HG03196 (cell line): ENCODE data around the gene ISL2.

Experiments used
- ATAC-seq: cut with Tn5 transposase; IDR thresholded peaks from one replicate; pipeline ENCODE4 v1.9.1; 2021; ENCODE audit not compliant: unreplicated experiment

The ISL2 gene

DNA sequence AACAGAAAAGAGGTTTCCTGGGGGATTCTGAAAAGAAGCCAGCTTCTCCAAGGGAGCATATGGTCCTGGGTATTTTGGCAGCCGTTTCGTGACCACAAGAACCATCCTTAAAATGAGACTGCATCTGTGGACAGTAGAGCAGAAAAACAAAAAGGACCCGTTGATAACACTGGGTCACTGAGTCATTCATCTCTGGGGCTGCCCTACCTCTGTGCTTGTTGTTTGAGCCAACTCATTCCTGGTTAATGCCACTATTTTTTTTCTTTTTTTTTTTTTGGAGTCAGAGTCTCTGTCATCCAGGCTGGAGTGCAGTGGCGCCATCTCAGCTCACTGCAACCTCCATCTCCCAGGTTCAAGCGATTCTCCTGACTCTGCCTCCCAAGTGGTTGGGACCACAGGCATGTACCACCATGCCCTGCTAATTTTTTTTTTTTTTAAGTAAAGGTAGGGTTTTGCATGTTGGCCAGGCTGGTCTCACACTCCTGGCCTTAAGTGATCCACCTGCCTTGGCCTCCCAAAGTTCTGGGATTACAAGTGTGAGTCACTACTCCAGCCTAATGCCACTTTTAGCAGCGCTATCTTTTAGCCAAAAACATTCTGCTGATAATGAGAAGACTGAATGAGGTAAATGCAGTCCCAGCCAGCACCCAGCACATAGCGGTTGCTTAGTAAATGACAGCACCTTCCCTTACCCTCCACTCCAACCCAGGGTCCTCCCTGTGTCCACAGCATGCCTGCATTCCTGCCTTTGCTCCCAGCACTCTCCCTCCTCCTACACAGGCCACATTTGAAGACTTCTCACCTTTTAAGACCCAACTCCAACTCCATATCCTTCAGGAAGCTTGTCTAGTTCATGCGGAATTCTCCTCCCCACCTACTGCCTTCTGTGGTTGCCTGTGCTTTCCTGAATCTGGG is 9.1 kb upstream of the ISL2 start:
- ATAC-seq: no peak

DNA sequence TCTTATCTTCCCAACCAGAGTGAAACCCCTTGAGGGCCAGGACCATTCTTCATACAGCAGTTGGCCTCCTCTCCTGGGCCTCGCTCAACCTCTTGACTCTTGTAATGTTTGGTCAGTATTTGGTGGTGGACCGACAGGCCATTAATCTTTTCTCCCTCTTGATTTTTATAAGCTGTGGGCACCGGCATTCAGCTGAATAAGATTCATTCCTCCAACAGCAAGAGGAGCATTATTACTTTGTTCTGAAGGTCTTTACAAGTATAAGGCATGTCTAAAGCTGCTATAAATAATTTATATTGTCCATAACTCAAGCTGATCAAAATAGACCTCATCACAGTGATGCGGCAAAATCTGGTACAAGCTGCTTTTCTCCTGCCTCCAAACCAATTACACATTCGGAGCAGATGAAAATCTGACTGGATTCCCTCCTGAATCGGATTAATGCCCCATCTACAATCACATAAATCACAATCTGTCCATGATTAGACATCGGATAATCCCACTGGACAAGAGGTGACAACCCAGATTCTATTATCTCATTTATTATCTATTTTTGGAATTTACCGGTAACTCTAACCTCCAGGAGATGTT is 8.4 kb upstream of the ISL2 start:
- ATAC-seq: no peak

DNA sequence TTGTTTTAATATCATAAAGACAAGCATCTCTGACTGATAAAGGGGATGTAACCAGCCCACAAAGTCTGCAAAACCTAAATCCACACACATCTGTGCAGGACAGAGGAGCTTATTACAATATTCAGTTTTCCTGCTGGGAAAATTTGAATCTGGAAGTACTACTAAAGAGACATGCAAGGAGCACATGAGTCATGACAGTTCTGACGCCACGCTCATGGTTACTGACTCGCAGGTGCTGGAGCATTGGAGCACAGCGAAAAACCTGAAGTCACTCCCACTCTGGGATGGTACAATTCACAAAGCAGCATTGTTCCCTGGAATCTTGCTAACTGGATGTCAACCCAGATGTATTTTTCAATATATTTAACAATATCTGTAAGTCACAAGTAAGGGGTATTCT is 7.6 kb upstream of the ISL2 start:
- no peak for ATAC-seq

DNA sequence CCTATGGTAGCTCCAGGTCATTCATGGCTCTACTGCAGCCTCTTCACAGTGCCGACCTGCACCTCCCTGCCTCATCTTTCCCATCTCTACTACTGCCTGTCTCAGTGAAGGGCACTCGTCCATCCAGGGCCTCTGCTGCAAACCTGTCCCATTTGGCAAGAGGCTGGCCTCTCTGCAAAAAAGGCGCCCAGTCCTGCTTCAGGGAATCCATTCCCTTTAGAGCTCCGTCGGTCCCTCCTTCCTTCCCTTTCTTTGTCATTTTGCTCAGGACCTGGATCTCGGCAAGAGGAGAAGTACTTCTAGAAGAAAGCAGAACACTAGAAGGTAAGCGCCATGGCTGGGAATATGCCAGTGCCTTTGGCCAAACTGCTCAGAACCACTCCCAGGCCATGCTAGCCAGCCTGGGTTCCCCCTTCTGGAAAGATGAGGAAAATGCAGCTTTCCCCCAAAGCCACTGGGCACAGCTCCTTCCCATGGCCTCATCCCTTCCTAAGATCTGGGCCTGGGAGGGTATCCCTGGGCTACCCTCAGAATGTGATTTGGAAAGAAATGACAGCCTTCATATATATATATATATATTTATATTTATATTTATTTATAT is 6.4 kb upstream of the ISL2 start:
- no peak for ATAC-seq

DNA sequence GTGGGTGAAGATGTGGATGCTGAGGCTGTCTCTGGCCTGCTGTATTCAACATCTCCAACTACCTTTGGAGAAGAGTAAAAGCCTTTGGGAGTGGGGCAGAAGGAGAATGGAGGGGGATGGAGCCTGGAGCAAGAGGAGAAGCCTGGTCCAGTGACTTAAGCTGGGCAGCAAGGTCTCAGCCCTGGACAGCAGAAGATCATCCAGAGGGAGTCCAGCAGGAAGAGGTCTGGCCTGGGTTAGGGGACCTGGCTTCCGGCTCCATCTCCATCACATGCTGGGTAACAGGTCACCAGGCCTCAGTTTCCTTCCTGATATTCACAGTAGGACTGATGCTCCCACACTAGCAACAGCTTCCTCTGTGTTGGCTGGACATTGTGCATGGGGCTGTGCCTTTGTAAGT is 3.8 kb upstream of the ISL2 start:
- ATAC-seq: no peak

DNA sequence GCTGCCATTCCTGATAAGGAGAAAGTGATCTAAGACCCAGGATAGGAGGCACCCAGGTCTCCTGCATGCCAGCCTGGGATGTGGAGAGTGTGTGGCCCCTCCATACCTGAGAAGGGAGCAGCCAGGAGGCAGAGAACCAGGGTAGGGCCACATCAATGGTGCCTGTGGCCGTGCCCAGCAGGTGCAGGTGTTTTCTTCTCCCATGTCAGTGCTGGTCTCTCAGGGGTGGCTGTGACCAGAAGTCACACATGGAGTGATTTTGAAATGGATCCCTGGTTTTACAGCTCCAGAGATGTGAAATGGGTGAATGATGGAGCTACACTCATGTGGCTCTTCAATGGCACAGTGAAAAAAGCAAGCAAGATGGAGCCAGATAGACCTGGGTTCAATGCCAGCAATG is 3.3 kb upstream of the ISL2 start:
- no peak for ATAC-seq

DNA sequence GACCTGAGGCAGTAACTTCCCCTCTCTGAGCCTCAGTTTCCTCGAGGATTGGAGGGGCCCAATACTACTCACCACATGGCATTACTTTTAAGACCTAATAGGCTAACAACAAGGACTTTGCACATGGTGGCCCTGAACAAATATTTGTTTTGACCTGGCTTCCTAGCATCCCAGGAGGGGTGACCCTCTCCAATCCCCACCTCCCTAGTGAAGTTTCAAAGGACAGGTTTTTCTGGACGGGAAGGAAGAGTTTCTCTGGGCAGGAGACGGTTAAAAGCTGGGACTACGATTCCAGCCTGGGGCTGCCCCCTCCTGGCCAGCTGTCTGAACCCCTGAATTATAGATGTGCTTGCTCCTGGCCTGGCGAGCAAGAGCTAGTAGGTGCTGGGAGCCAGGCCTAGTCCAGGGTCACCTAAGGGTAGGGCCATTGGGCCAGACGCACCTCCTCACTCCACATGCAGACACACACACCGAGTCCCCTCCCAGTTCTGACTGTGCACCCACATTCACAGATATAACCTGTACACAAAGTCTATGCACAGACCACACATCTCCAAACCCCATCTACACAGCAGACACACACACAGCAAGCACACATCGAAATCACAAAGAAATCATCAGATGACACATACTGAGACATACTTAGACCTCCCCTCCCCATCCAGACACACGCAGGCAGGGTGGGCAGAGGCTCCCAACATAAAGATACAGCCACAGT is 2.7 kb upstream of the ISL2 start:
- ATAC-seq: no peak

DNA sequence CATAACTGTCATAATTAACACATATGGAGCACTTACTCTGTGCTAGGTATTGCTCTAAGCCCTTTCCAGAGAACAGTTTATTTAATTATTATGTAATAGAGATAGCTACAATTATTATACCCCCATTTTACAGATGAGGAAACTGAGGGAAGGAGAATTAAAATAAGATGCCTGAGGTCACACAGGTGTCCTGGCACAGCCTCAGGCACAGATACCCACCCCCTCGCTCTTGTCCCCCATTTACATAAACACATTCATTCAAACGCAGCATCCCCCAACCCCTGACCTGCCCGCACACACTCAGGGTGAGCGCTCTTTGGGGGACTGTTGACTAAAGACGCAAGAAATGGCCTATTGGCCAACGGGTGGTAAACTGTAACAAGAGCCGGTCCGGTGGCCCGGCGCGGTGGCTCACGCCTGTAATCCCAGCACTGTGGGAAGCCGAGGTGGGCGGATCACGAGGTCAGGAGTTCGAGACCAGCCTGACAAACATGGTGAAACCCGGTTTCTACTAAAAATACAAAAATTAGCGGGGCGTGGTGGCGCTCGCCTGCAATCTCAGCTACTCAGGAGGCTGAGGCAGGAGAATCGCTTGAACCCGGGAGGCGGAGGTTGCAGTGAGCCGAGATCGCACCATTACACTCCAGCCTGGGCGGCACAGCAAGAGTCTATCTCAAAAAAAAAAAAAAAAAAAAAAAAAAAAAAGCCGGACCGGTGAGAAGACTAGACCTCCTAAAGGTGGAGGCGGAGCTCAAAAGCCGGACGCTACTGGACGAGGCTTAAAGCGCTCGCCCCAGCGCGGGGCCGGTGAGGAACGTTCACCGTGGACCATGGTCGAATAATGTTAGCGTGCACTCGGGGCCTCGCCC is 1.9 kb upstream of the ISL2 start:
- ATAC-seq: no peak

DNA sequence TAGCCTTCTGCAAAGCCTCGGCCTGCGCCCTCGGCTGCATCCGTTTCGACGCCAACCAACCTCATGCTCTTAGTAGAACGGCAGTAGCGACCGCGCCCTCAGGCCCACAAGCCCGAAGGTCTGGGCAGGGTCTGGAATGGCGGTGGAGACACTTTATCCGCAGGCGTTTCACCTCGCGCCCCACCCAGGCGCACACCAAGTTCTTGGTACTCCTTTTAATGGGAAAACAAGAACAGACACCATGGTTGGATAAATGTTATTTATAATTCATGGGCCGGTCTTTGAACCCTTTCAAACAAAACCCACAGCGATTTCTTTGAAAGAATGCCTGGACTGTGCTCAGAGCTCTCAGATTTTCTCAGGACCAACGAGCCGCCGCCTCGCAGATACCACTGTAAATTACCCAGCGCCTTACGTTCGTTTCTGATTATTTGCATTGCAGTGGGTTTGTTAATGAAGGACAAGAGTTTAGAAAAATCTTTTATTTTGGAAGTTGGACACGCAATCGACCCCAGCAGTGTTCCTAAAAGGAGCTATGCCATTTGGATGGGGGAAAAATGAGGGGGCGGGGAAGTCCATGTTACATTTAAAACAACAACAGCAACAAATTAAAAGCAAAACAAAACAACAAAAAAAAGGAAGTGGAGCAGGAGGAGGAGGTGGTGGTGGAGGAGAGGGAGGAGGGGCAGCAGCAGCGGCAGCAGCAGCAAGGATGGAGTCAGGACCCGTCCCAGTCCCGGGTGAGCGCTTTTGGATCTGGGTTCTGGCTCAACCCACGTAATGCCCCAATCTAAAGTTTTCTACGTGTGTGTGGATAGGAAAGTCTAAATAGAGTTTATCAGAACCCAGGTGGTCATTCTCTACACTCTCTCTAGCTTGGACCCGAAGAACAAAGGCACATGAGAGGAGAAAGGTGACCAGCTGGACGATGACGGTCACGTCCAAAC is 993 bp upstream of the ISL2 start:
- ATAC-seq: no peak

DNA sequence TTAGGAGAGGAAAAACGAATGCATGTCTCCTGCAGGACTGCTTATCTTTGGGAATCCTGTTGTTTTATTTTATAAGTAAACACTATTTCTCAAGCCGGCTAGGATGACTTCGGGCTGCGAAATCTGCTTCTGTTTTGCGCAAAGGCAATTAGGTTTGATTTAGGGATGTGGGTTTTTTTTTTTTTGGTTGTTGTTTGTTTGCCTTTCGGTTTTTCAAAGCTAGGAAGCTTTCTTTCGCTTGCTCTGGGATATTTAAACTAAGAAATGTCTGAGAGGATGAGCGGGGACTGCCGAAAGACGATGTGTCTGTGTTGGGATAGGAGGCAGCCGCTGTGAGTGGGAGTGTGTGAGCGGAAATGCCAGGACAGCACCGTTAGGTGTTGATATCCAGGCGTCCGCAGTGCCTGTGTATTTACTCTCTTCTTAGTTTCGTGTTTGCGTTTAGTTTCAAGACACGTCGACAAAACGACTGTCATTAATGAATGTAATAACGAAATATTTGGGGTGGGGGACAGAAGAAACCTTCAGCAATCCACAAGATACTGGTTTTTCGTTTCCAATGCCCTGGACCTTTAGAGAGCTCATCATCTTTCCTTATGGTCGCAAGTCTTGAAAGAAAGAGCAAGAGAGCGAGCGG is 604 bp downstream of the ISL2 start:
- no peak for ATAC-seq

DNA sequence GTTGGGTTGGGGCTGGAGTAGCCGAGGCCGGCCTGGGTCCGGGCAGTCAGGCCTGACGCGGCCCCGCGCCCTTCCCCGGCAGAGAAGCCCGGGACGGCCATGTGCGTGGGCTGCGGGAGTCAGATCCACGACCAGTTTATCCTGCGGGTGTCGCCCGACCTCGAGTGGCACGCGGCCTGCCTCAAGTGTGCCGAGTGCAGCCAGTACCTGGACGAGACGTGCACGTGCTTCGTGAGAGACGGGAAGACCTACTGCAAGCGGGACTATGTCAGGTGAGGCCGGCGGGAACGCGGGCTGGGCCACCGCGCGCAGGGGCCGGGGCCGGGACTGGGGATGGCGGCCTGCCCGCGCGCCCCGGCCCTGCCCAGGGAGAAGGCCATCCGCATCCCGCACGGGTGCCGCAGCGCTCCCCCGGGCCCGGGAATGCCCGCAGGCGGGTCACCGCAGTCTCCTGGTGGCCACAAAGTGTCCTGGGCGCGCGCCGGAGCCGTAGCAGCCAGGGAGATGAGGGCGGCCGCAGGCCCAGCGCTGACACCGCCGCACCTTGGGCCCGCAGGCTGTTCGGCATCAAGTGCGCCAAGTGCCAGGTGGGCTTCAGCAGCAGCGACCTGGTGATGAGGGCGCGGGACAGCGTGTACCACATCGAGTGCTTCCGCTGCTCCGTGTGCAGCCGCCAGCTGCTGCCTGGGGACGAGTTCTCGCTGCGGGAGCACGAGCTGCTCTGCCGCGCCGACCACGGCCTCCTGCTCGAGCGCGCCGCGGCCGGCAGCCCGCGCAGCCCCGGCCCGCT is 1.3 kb downstream of the ISL2 start:
- no peak for ATAC-seq

DNA sequence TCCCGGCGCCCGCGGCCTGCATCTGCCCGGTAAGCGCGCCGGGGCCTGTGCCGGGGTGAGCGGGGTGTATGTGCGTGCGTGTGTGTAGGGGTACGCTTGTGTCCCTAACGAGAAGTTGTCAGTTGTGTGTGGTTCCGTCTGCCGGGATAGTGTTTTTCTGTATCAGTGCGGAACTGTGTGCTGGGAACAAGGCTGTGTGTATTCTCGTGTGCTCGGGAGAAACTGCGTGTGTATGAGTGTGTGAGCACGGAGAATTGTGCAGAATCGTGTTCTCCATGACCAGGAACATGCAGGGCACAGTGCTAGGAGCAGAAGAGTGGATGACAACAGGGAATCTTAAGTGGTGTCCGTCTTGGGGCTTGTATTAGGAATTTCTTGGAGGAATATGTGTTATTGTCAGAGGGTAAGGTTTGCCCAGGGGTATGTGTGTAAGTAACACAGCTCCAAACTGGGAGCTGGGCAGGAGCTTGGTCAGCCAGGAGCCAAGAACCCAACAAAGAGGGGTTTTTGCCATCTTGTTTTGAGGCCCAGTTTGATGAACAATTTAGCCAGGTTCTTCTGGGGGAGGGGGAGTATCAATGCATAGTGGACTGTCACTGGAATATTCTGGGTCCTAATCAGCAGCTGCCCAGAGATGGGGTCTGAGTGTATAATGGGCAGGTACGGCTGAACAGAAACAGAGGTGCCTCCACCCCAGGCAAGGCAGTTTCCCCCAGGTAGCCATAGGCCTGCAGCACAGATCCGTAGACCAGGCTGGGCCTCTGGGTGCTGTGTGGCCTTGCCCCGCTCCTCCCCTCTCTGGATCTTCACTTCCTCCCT is 2.1 kb downstream of the ISL2 start:
- no peak for ATAC-seq

DNA sequence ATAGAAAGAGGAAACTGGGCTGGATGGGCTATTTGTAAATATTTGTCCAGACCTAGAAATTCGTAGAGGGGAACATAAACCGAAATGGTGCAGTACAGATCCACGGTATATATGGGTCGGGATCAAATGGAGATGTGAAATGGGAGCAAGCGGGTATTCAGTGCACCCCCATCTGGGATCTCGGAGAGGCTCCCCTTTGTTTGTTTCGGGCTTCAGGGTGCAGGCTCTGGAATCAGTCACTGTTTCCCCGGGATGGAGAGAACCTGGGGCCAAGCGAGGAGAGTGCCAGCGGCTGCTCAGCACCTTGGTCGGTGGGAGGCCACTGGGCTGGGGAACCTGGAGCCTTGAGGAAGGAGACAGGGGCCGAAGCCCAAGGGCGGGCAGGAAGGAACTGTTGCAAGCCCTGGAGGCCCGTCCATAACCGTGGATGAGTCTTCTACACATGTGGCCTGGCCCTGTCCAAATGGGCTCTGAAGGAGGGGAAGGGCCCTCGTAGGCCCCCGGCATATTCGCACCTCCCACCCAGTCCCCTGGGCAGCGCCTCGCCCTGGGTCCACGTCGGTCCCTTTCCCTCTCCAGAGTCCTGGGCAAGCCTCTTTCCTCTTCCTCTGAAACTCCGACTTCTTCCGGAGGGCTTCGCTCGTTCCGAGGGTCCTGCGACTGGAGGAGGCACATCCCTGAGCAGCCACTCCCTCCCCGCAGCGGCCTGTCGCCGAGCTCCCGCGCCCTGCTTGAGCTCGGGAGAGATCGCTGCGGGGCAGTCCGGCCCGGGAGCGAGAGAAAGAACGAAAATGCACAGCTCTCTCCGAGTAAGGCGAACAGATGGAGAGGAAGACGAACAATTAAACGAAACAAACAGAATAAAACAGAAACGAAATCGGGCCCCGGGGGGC is 3.0 kb downstream of the ISL2 start:
- no peak for ATAC-seq

DNA sequence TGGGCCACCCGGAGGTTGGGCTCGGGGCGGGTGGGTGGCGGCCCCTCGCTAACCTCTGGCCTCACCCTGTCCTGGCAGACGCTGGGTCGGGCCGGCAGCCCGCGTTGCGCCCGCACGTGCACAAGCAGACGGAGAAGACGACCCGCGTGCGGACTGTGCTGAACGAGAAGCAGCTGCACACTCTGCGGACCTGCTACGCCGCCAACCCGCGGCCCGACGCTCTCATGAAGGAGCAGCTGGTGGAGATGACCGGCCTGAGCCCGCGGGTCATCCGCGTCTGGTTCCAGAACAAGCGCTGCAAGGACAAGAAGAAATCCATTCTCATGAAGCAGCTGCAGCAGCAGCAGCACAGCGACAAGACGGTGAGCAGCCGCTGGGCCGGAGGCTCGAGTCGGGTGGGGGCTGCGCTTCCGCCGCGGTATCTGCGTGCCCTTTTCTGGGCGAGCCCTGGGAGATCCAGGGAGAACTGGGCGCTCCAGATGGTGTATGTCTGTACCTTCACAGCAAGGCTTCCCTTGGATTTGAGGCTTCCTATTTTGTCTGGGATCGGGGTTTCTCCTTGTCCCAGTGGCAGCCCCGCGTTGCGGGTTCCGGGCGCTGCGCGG is 3.7 kb downstream of the ISL2 start:
- no peak for ATAC-seq

DNA sequence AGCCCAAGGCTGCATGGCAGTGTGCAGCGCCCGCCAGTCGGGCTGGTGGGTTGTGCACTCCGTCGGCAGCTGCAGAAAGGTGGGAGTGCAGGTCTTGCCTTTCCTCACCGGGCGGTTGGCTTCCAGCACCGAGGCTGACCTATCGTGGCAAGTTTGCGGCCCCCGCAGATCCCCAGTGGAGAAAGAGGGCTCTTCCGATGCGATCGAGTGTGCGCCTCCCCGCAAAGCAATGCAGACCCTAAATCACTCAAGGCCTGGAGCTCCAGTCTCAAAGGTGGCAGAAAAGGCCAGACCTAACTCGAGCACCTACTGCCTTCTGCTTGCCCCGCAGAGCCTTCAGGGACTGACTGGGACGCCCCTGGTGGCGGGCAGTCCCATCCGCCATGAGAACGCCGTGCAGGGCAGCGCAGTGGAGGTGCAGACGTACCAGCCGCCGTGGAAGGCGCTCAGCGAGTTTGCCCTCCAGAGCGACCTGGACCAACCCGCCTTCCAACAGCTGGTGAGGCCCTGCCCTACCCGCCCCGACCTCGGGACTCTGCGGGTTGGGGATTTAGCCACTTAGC is 4.3 kb downstream of the ISL2 start:
- no peak for ATAC-seq
